ENCODE measurements around the gene GLIPR1. TPM values are rescaled to one million over a fixed set of nuclear protein-coding genes. Genes with fewer than 3 reads are reported as not detected.

The GLIPR1 gene
- total RNA-seq, 1 experiment from 2014 or later: 1.9 TPM

GRCh38 chr12:75553398-75553797 is 72.8 kb downstream of the GLIPR1 start:
- Mint-ChIP-seq H3K27ac (ENCODE audit: unreplicated experiment) (peak overlapping the region; percentile 71), H3K27me3 (ENCODE audit: insufficient read depth, unreplicated experiment) (no peaks in the 10 kb centered on the region), H3K4me1 (ENCODE audit: low read depth, unreplicated experiment) (peaks cover 21% of the 10 kb centered on the region), H3K9me3 (ENCODE audit: unreplicated experiment) (no peaks in the 10 kb centered on the region), H3K4me3 (ENCODE audit: unreplicated experiment) (no peak overlapping the region), H3K36me3 (ENCODE audit: insufficient read depth, unreplicated experiment) (no peaks in the 10 kb centered on the region)
- CTCF ChIA-PET: interaction anchor here (0.9 kb wide), 1 partner anchor 526 kb away, joined by 3 read pairs; no protein-coding TSS in a partner anchor
- no TSS peak for BruUV-seq (replicated peaks)
- no peaks in the 10 kb centered on the region for H3K27me3 ChIP-seq (replicated peaks; ENCODE audit: control insufficient read depth, insufficient read depth, low read length)
- no peak overlapping the region for H3K4me3 ChIP-seq (ENCODE audit: low read depth, low read length)
- TF ChIP-seq CTCF (IDR thresholded peaks at IDR 0.05; ENCODE audit: insufficient read depth in 1 of 2, low read depth in 1 of 2, low read length in 1 of 2, severe bottlenecking in 1 of 2, unreplicated experiment in 1 of 2): no peak
- H3K9me3 ChIP-seq: no peaks in the 10 kb centered on the region
- POLR2A ChIA-PET: no interaction called here
- no peak for DNase-seq
- H3K4me1 ChIP-seq: peaks cover 26% of the 10 kb centered on the region
- intact Hi-C loops (cut with micrococcal nuclease; ENCODE audit: unreplicated experiment): no loop called here
- H3K36me3 ChIP-seq (ENCODE audit: control insufficient read depth, insufficient read depth, low read length): no peaks in the 10 kb centered on the region

Other genes with a start within 250 kb of the GLIPR1 start
- gene CAPS2, start 150.4 kb upstream of the GLIPR1 start, total RNA-seq (2022): not detected in 2 replicates
- gene GLIPR1L1, start 146.1 kb upstream of the GLIPR1 start, total RNA-seq (2022): not detected in 2 replicates
- not detected in 2 replicates for gene GLIPR1L2, start 89.7 kb upstream of the GLIPR1 start, total RNA-seq (2022)
- 73.0 and 73.2 TPM in 2 replicates for gene KRR1, start 30.9 kb downstream of the GLIPR1 start, total RNA-seq (2022)